Aorta (tissue), 5 donors: ENCODE measurements around the gene TMEM191C. TPM values are rescaled to one million over a fixed set of nuclear protein-coding genes. Genes with fewer than 3 reads are reported as not detected.
"Not testable (repeated sequence)": the region's sequence is repeated elsewhere in the genome, so short reads cannot be mapped to it uniquely, and the experiment has no call there.

Experiments used
- ATAC-seq: fragments of 200-7000 bp; cut with Tn5 transposase; one replicate; pipeline ENCODE4 v1.9.1; 2022; ENCODE audit warnings: moderate library complexity; ENCODE audit not compliant: low FRiP score
- DNase-seq, 2 donors: peaks; one replicate each; pipeline ENCODE4 v3.0.0-alpha.2; 2020
- H3K27ac ChIP-seq, 2 donors: one replicate each; pipeline ENCODE4 v1.5.1; 2013; ENCODE audit warnings: low read length in 2 of 2, mild to moderate bottlenecking in 2 of 2, moderate library complexity in 2 of 2, control low read depth in 1 of 2, inconsistent platforms in 1 of 2, low read depth in 1 of 2
- H3K27me3 ChIP-seq, 2 donors: one replicate each; pipeline ENCODE4 v1.6.1; 2013; ENCODE audit warnings: control low read depth in 1 of 2, low read length in 1 of 2, mild to moderate bottlenecking in 1 of 2, moderate library complexity in 1 of 2; ENCODE audit not compliant: insufficient read depth in 2 of 2, control insufficient read depth in 1 of 2
- H3K36me3 ChIP-seq, 2 donors: one replicate each; pipeline ENCODE4 v1.6.1; 2013; ENCODE audit warnings: control low read depth in 1 of 2, low read length in 1 of 2, mild to moderate bottlenecking in 1 of 2; ENCODE audit not compliant: insufficient read depth in 2 of 2, control insufficient read depth in 1 of 2
- H3K4me1 ChIP-seq, 2 donors: one replicate each; pipeline ENCODE4 v1.6.1; 2013; ENCODE audit warnings: low read length in 2 of 2, control low read depth in 1 of 2, mild to moderate bottlenecking in 1 of 2, moderate library complexity in 1 of 2; ENCODE audit not compliant: insufficient read depth in 2 of 2, control insufficient read depth in 1 of 2
- H3K4me3 ChIP-seq, 2 donors: one replicate each; pipeline ENCODE4 v1.5.1; 2013; ENCODE audit warnings: low read length in 2 of 2, control low read depth in 1 of 2, mild to moderate bottlenecking in 1 of 2
- H3K9me3 ChIP-seq: one replicate; pipeline ENCODE4 v1.6.1; 2013; ENCODE audit warnings: mild to moderate bottlenecking, low read length; ENCODE audit not compliant: control insufficient read depth
- WGBS, 2 donors: extraction: QIAGEN DNeasy Blood & Tissue Kit; methylation state at CpG; one replicate each; pipeline ENCODE4 v1.1.7; 2013; 5-methylcytosine and 5-hydroxymethylcytosine counted together
- intact Hi-C, 2 donors: fragments of 100-400 bp; cut with DNase I; formaldehyde crosslinking; loops; one replicate each; pipeline versions ENCODE4 v1.14.2 to v1.15.0; 2022
- polyA plus RNA-seq, 2 donors: library from polyadenylated mRNA; stranded (reverse); fragments of 200-250 nt; gene quantifications; one replicate each; pipeline ENCODE4 v1.2.3, GENCODE V29; 2013
- total RNA-seq, 2 donors: library from RNA; stranded (reverse); fragmentation: NEBNext Ultra II Directional; extraction: Animal tissue kit (Norgen Biotek cat#: 25700); gene quantifications; one replicate each; pipeline ENCODE4 v1.2.1, GENCODE V29; 2021
- donor health status: healthy with polysubstance abuse.
- donor health status: Bipolar disorder and iron deficiency.
- donor health status: DM: no; HTN: no; CAD: no.
- donor health status: DM: no; HTN: no; CAD: no.
- donor health status: DM: yes; HTN: yes; CAD: no.

TMEM191C gene
- total and polyA plus RNA-seq, 4 donors: 0.50 to 2.9 (median 0.98) TPM

- H3K27ac ChIP-seq, H3K4me1 ChIP-seq, H3K36me3 ChIP-seq, H3K27me3 ChIP-seq, DNase-seq, intact Hi-C loops, H3K9me3 ChIP-seq, ATAC-seq, H3K4me3 ChIP-seq: not testable (repeated sequence)
- no CpG with 5 or more reads among the region's 8 CpGs for WGBS, 2 donors
Measured at GRCh38 chr22:21492271-21492670, 25.1 kb downstream of the TMEM191C start.

GRCh38 chr22:21493789-21494782 lies 26.9 kb downstream of the TMEM191C start:
- WGBS, 2 donors: no CpG with 5 or more reads among the region's 23 CpGs
- H3K4me1 ChIP-seq, H3K27me3 ChIP-seq, H3K9me3 ChIP-seq, intact Hi-C loops, DNase-seq, H3K4me3 ChIP-seq, H3K36me3 ChIP-seq, H3K27ac ChIP-seq: not testable (repeated sequence)
- peak; percentile 49 for ATAC-seq

GRCh38 chr22:21497984-21498383 lies 30.8 kb downstream of the TMEM191C start:
- WGBS, 2 donors: no CpG with 5 or more reads among the region's 4 CpGs
- intact Hi-C loops, H3K27ac ChIP-seq, DNase-seq, H3K9me3 ChIP-seq, H3K27me3 ChIP-seq, H3K4me1 ChIP-seq, H3K36me3 ChIP-seq, H3K4me3 ChIP-seq: not testable (repeated sequence)
- peak; percentile 86 for ATAC-seq

GRCh38 chr22:21498489-21498888 lies 31.3 kb downstream of the TMEM191C start:
- peak; percentile 55 for ATAC-seq
- DNase-seq, H3K27ac ChIP-seq, H3K4me1 ChIP-seq, H3K27me3 ChIP-seq, intact Hi-C loops, H3K4me3 ChIP-seq, H3K36me3 ChIP-seq, H3K9me3 ChIP-seq: not testable (repeated sequence)
- no CpG with 5 or more reads among the region's 7 CpGs for WGBS, 2 donors

- H3K36me3 ChIP-seq, H3K9me3 ChIP-seq, H3K27me3 ChIP-seq, ATAC-seq, intact Hi-C loops, H3K27ac ChIP-seq, H3K4me1 ChIP-seq, H3K4me3 ChIP-seq, DNase-seq: not testable (repeated sequence)
- no CpG with 5 or more reads among the region's 16 CpGs for WGBS, 2 donors
Measured at GRCh38 chr22:21499623-21500506, 32.7 kb downstream of the TMEM191C start.

GRCh38 chr22:21510397-21510796 lies 43.2 kb downstream of the TMEM191C start:
- intact Hi-C loops, H3K9me3 ChIP-seq, H3K27ac ChIP-seq, H3K27me3 ChIP-seq, H3K4me1 ChIP-seq, H3K36me3 ChIP-seq, H3K4me3 ChIP-seq, ATAC-seq, DNase-seq: not testable (repeated sequence)
- no CpG with 5 or more reads among the region's 9 CpGs for WGBS, 2 donors

GRCh38 chr22:21512022-21512421 lies 44.8 kb downstream of the TMEM191C start:
- not testable (repeated sequence) for H3K9me3 ChIP-seq, H3K4me1 ChIP-seq, ATAC-seq

GRCh38 chr22:21514117-21514516 lies 46.9 kb downstream of the TMEM191C start:
- H3K9me3 ChIP-seq, H3K27ac ChIP-seq, H3K4me1 ChIP-seq, H3K36me3 ChIP-seq, DNase-seq, ATAC-seq, H3K27me3 ChIP-seq, H3K4me3 ChIP-seq, intact Hi-C loops: not testable (repeated sequence)
- no CpG with 5 or more reads among the region's 12 CpGs for WGBS, 2 donors

More at GRCh38 chr22:21512022-21512421, 44.8 kb downstream of the TMEM191C start:
- H3K27me3 ChIP-seq, DNase-seq, intact Hi-C loops, H3K36me3 ChIP-seq, H3K4me3 ChIP-seq, H3K27ac ChIP-seq: not testable (repeated sequence)
- WGBS, 2 donors: 91 to 94% methylated on average over 3 to 5 of the region's 11 CpGs
